GM04503 (cell line): ENCODE results near the gene CHMP2A.

Experiments used
- DNase-seq: peaks from one replicate; pipeline ENCODE4 v3.0.0-alpha.2; 2012; ENCODE audit warnings: low read depth

The CHMP2A gene

GRCh38 chr19:58538257-58539168 lies 16.4 kb downstream of the CHMP2A start:
- no peak for DNase-seq

GRCh38 chr19:58536852-58537798 lies 17.8 kb downstream of the CHMP2A start:
- no peak for DNase-seq

GRCh38 chr19:58535857-58536256 lies 19.0 kb downstream of the CHMP2A start:
- DNase-seq, result no peak

- DNase-seq, result no peak
Measured at GRCh38 chr19:58531034-58531840, 23.7 kb downstream of the CHMP2A start.

- DNase-seq, result no peak
Measured at GRCh38 chr19:58529405-58529804, 25.5 kb downstream of the CHMP2A start.

- no peak for DNase-seq
Measured at GRCh38 chr19:58522709-58523108, 32.2 kb downstream of the CHMP2A start.

GRCh38 chr19:58521651-58522050 lies 33.3 kb downstream of the CHMP2A start:
- no peak for DNase-seq

GRCh38 chr19:58520257-58520599 lies 34.7 kb downstream of the CHMP2A start:
- DNase-seq, result no peak

- DNase-seq, result peak; percentile 81
Measured at GRCh38 chr19:58519355-58520256, 35.3 kb downstream of the CHMP2A start, which contains the start of gene ZBTB45. Gene ZBTB45, minus strand, starts transcription at chr19:58519810. Its CDS starts 2,137 bp downstream, at chr19:58517673.

GRCh38 chr19:58519087-58519354 lies 35.9 kb downstream of the CHMP2A start:
- peak; percentile 32 for DNase-seq

- DNase-seq, result no peak
Measured at GRCh38 chr19:58518256-58519086, 36.4 kb downstream of the CHMP2A start.

- DNase-seq, result no peak
Measured at GRCh38 chr19:58516964-58517833, 37.7 kb downstream of the CHMP2A start.

GRCh38 chr19:58516246-58516836 lies 38.6 kb downstream of the CHMP2A start:
- DNase-seq, result no peak

GRCh38 chr19:58515259-58515658 lies 39.6 kb downstream of the CHMP2A start:
- no peak for DNase-seq

- DNase-seq, result no peak
Measured at GRCh38 chr19:58514564-58515022, 40.3 kb downstream of the CHMP2A start.

GRCh38 chr19:58513694-58514563 lies 41.0 kb downstream of the CHMP2A start:
- no peak for DNase-seq

- DNase-seq, result no peak
Measured at GRCh38 chr19:58513213-58513693, 41.7 kb downstream of the CHMP2A start.
